ENCODE results near the gene NRG3.

NRG3 gene

DNA sequence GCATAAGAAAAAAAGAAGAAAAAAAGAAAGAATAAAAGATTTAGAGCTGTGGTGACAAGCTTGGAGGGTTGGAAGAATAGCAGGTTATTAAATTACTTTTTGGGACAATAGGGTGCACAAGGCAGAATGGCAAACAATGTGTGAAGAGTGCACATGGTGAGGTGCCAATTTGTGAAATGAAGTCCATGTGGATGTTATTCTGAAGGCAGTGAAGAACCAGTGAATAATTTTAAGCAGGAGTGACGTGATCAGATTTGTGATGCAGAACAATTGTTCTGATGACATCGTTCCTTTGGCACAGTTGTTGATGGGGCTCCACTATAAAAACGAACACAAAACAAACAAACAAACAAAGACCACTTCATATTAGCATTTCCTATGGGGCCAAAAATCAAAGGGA is 700.3 kb downstream of the NRG3 start:
- no peak overlapping the region for H3K4me3 ChIP-seq (replicated peaks; ENCODE audit: low read depth, low read length)
- TF ChIP-seq, protein P1, sequence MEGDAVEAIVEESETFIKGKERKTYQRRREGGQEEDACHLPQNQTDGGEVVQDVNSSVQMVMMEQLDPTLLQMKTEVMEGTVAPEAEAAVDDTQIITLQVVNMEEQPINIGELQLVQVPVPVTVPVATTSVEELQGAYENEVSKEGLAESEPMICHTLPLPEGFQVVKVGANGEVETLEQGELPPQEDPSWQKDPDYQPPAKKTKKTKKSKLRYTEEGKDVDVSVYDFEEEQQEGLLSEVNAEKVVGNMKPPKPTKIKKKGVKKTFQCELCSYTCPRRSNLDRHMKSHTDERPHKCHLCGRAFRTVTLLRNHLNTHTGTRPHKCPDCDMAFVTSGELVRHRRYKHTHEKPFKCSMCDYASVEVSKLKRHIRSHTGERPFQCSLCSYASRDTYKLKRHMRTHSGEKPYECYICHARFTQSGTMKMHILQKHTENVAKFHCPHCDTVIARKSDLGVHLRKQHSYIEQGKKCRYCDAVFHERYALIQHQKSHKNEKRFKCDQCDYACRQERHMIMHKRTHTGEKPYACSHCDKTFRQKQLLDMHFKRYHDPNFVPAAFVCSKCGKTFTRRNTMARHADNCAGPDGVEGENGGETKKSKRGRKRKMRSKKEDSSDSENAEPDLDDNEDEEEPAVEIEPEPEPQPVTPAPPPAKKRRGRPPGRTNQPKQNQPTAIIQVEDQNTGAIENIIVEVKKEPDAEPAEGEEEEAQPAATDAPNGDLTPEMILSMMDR (IDR thresholded peaks at IDR 0.05; ENCODE audit: low read length, missing control alignments), result no peak
- no peak for DNase-seq (ENCODE audit: low read depth)

- no peak overlapping the region for H3K4me3 ChIP-seq (replicated peaks; ENCODE audit: low read depth, low read length)
- no peak for DNase-seq (ENCODE audit: low read depth)
- TF ChIP-seq, protein P1 (IDR thresholded peaks at IDR 0.05; ENCODE audit: low read length, missing control alignments), result no peak
Observed at GRCh38 chr10:82576093-82576492, 701.1 kb downstream of the NRG3 start.

GRCh38 chr10:82581940-82582339 is 706.9 kb downstream of the NRG3 start:
- TF ChIP-seq, protein P1 (IDR thresholded peaks at IDR 0.05; ENCODE audit: low read length, missing control alignments), result no peak
- DNase-seq (ENCODE audit: low read depth), result no peak
- H3K4me3 ChIP-seq (replicated peaks; ENCODE audit: low read depth, low read length), result no peak overlapping the region

- no peak for DNase-seq (ENCODE audit: low read depth)
- H3K4me3 ChIP-seq (replicated peaks; ENCODE audit: low read depth, low read length), result no peak overlapping the region
- TF ChIP-seq, protein P1 (IDR thresholded peaks at IDR 0.05; ENCODE audit: low read length, missing control alignments), result no peak
Observed at GRCh38 chr10:82591421-82591820, 716.4 kb downstream of the NRG3 start.

GRCh38 chr10:82597840-82598239 is 722.8 kb downstream of the NRG3 start:
- DNase-seq (ENCODE audit: low read depth), result no peak
- TF ChIP-seq, protein P1 (IDR thresholded peaks at IDR 0.05; ENCODE audit: low read length, missing control alignments), result no peak
- H3K4me3 ChIP-seq (replicated peaks; ENCODE audit: low read depth, low read length), result no peak overlapping the region

- TF ChIP-seq, protein P1 (IDR thresholded peaks at IDR 0.05; ENCODE audit: low read length, missing control alignments), result no peak
- no peak for DNase-seq (ENCODE audit: low read depth)
- no peak overlapping the region for H3K4me3 ChIP-seq (replicated peaks; ENCODE audit: low read depth, low read length)
Observed at GRCh38 chr10:82609845-82610244, 734.9 kb downstream of the NRG3 start.

- TF ChIP-seq, protein P1 (IDR thresholded peaks at IDR 0.05; ENCODE audit: low read length, missing control alignments), result no peak
- no peak for DNase-seq (ENCODE audit: low read depth)
- no peak overlapping the region for H3K4me3 ChIP-seq (replicated peaks; ENCODE audit: low read depth, low read length)
Observed at GRCh38 chr10:82618007-82618406, 743.0 kb downstream of the NRG3 start.

Measured in fibroblast of pulmonary artery (primary cell).